ENCODE results near the gene TGFBR3.

TGFBR3 gene

DNA sequence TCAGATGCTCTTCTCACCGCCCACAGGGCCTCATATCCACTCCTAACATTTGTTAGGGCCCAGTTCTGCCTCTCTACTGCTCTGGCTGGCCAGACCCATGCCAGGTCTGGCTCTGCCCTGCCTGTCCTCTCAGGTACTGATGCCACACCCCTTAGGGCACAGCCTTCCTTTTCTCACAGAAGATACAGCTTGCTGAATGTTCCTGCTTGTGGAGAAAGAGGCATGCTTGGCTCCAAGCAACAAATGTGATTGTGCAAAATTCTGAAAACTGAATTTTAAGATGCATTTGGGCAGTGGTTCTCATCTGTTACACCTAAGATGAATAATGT, 178.1 kb downstream of the TGFBR3 start:
- H3K9ac ChIP-seq (ENCODE audit: low read length) = no peak overlapping the region
- no peak overlapping the region for H2AFZ ChIP-seq (ENCODE audit: low read depth, low read length)
- no peak for TF ChIP-seq EZH2phosphoT487 (IDR thresholded peaks at IDR 0.05; ENCODE audit: low read depth)
- TF ChIP-seq, protein P1, sequence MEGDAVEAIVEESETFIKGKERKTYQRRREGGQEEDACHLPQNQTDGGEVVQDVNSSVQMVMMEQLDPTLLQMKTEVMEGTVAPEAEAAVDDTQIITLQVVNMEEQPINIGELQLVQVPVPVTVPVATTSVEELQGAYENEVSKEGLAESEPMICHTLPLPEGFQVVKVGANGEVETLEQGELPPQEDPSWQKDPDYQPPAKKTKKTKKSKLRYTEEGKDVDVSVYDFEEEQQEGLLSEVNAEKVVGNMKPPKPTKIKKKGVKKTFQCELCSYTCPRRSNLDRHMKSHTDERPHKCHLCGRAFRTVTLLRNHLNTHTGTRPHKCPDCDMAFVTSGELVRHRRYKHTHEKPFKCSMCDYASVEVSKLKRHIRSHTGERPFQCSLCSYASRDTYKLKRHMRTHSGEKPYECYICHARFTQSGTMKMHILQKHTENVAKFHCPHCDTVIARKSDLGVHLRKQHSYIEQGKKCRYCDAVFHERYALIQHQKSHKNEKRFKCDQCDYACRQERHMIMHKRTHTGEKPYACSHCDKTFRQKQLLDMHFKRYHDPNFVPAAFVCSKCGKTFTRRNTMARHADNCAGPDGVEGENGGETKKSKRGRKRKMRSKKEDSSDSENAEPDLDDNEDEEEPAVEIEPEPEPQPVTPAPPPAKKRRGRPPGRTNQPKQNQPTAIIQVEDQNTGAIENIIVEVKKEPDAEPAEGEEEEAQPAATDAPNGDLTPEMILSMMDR (IDR thresholded peaks at IDR 0.05; ENCODE audit: low read depth, low read length) = no peak
- H3K4me1 ChIP-seq (ENCODE audit: low read length) = peaks cover 33% of the 10 kb centered on the region
- no peak overlapping the region for H3K4me2 ChIP-seq (ENCODE audit: low read length)
- H3K27ac ChIP-seq (ENCODE audit: low read length) = no peak overlapping the region
- H3K79me2 ChIP-seq (ENCODE audit: low read length) = no peaks in the 10 kb centered on the region
- no peaks in the 10 kb centered on the region for H3K9me3 ChIP-seq (ENCODE audit: insufficient read depth, low read length)
- no peaks in the 10 kb centered on the region for H3K27me3 ChIP-seq (ENCODE audit: low read depth, low read length)
- H3K4me3 ChIP-seq (ENCODE audit: low read length) = no peak overlapping the region
- H4K20me1 ChIP-seq (ENCODE audit: insufficient read depth, low read length) = no peaks in the 10 kb centered on the region
- H3K36me3 ChIP-seq (replicated peaks; ENCODE audit: low read depth, low read length) = no peaks in the 10 kb centered on the region

GRCh38 chr1:91707114-91707889, 178.6 kb downstream of the TGFBR3 start:
- Histone ChIP-seq H3K36me3 (replicated peaks; ENCODE audit: low read depth, low read length) (no peaks in the 10 kb centered on the region), H3K27ac (ENCODE audit: low read length) (no peak overlapping the region), H3K4me1 (ENCODE audit: low read length) (peaks cover 28% of the 10 kb centered on the region), H3K4me2 (ENCODE audit: low read length) (no peak overlapping the region), H3K9me3 (ENCODE audit: insufficient read depth, low read length) (no peaks in the 10 kb centered on the region), H4K20me1 (ENCODE audit: insufficient read depth, low read length) (no peaks in the 10 kb centered on the region), H3K27me3 (ENCODE audit: low read depth, low read length) (no peaks in the 10 kb centered on the region), H3K4me3 (ENCODE audit: low read length) (no peak overlapping the region), H3K79me2 (ENCODE audit: low read length) (no peaks in the 10 kb centered on the region), H3K9ac (ENCODE audit: low read length) (no peak overlapping the region), H2AFZ (ENCODE audit: low read depth, low read length) (no peak overlapping the region)
- no peak for TF ChIP-seq EZH2phosphoT487 (IDR thresholded peaks at IDR 0.05; ENCODE audit: low read depth)
- TF ChIP-seq, protein P1 (IDR thresholded peaks at IDR 0.05; ENCODE audit: low read depth, low read length) = no peak

GRCh38 chr1:91706140-91706957, 179.6 kb downstream of the TGFBR3 start:
- no peak for TF ChIP-seq EZH2phosphoT487 (IDR thresholded peaks at IDR 0.05; ENCODE audit: low read depth)
- TF ChIP-seq, protein P1 (IDR thresholded peaks at IDR 0.05; ENCODE audit: low read depth, low read length) = no peak
- no peaks in the 10 kb centered on the region for H3K36me3 ChIP-seq (replicated peaks; ENCODE audit: low read depth, low read length)
- no peaks in the 10 kb centered on the region for H3K27me3 ChIP-seq (ENCODE audit: low read depth, low read length)
- no peaks in the 10 kb centered on the region for H4K20me1 ChIP-seq (ENCODE audit: insufficient read depth, low read length)
- no peak overlapping the region for H3K27ac ChIP-seq (ENCODE audit: low read length)
- no peaks in the 10 kb centered on the region for H3K79me2 ChIP-seq (ENCODE audit: low read length)
- no peaks in the 10 kb centered on the region for H3K9me3 ChIP-seq (ENCODE audit: insufficient read depth, low read length)
- H3K9ac ChIP-seq (ENCODE audit: low read length) = no peak overlapping the region
- no peak overlapping the region for H3K4me2 ChIP-seq (ENCODE audit: low read length)
- no peak overlapping the region for H3K4me3 ChIP-seq (ENCODE audit: low read length)
- no peak overlapping the region for H2AFZ ChIP-seq (ENCODE audit: low read depth, low read length)
- H3K4me1 ChIP-seq (ENCODE audit: low read length) = peaks cover 19% of the 10 kb centered on the region

- no peak overlapping the region for H3K27ac ChIP-seq (ENCODE audit: low read length)
- H4K20me1 ChIP-seq (ENCODE audit: insufficient read depth, low read length) = no peaks in the 10 kb centered on the region
- no peak overlapping the region for H3K4me3 ChIP-seq (ENCODE audit: low read length)
- TF ChIP-seq, protein P1 (IDR thresholded peaks at IDR 0.05; ENCODE audit: low read depth, low read length) = no peak
- TF ChIP-seq EZH2phosphoT487 (IDR thresholded peaks at IDR 0.05; ENCODE audit: low read depth) = no peak
- H3K27me3 ChIP-seq (ENCODE audit: low read depth, low read length) = no peaks in the 10 kb centered on the region
- no peaks in the 10 kb centered on the region for H3K36me3 ChIP-seq (replicated peaks; ENCODE audit: low read depth, low read length)
- no peaks in the 10 kb centered on the region for H3K9me3 ChIP-seq (ENCODE audit: insufficient read depth, low read length)
- H3K9ac ChIP-seq (ENCODE audit: low read length) = no peak overlapping the region
- peaks cover 3% of the 10 kb centered on the region; the same call in 1 of the 2 replicates for H3K4me1 ChIP-seq (ENCODE audit: low read length)
- H3K4me2 ChIP-seq (ENCODE audit: low read length) = no peak overlapping the region
- H3K79me2 ChIP-seq (ENCODE audit: low read length) = no peaks in the 10 kb centered on the region
- no peak overlapping the region for H2AFZ ChIP-seq (ENCODE audit: low read depth, low read length)
Measured at GRCh38 chr1:91704746-91705145, 181.2 kb downstream of the TGFBR3 start.

All from OCI-LY3 (cell line).